Measurements from ENCODE around the gene DCHS1. TPM values are rescaled to one million over a fixed set of nuclear protein-coding genes. Genes with fewer than 3 reads are reported as not detected.
A peak's percentile ranks its signal among the peaks of the same experiment; 100 is the strongest.
"Not testable (repeated sequence)": the region's sequence is repeated elsewhere in the genome, so short reads cannot be mapped to it uniquely, and the experiment has no call there.

DCHS1 gene
- total and polyA plus RNA-seq, 10 donors: 1.9 to 58.8 (median 36.3) TPM

DNA sequence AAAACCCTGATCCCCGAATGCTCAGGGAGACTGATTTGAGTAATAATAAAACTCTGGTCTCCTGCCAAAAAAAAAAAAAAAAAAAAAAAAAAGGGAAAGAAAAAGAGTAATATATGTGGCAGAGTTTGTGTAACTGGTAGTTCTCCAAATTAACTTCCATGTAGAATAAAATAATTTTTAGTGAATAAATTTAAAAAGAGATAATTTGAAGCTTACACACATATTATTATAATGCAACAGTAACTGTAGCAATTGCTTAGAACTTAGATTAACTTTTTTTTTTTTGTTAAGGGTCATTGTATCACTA lies 38.6 kb upstream of the DCHS1 start:
- Histone ChIP-seq H3K27ac (peak overlapping the region; percentile 55 to 88 (median 82)), H3K27me3 (replicated peaks in 1 of 7) (no peaks in the 10 kb centered on the region), H3K4me1 (peaks cover 10 to 45% (median 28%) of the 10 kb centered on the region in 6 donors), H3K4me3 (no peak overlapping the region), H3K36me3 (peaks cover 0 to 6% (median 0%) of the 10 kb centered on the region in 6 donors), H3K9me3 (no peaks in the 10 kb centered on the region)
- 13 to 44% (median 19%) methylated on average over 1 of the region's 1 CpG for WGBS, 5 donors
- TF ChIP-seq, protein P1, sequence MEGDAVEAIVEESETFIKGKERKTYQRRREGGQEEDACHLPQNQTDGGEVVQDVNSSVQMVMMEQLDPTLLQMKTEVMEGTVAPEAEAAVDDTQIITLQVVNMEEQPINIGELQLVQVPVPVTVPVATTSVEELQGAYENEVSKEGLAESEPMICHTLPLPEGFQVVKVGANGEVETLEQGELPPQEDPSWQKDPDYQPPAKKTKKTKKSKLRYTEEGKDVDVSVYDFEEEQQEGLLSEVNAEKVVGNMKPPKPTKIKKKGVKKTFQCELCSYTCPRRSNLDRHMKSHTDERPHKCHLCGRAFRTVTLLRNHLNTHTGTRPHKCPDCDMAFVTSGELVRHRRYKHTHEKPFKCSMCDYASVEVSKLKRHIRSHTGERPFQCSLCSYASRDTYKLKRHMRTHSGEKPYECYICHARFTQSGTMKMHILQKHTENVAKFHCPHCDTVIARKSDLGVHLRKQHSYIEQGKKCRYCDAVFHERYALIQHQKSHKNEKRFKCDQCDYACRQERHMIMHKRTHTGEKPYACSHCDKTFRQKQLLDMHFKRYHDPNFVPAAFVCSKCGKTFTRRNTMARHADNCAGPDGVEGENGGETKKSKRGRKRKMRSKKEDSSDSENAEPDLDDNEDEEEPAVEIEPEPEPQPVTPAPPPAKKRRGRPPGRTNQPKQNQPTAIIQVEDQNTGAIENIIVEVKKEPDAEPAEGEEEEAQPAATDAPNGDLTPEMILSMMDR (IDR thresholded peaks at IDR 0.05 in 8 of 11, conservative IDR thresholded peaks at IDR 0.05 in 3 of 11): no peak
- TF ChIP-seq POLR2A (IDR thresholded peaks at IDR 0.05): no peak
- no peak for TF ChIP-seq POLR2AphosphoS5 (IDR thresholded peaks at IDR 0.05)
- intact Hi-C loops (cut with DNase I; ENCODE audit: low total_unique reads): no loop called here
- no peak for DNase-seq

DNA sequence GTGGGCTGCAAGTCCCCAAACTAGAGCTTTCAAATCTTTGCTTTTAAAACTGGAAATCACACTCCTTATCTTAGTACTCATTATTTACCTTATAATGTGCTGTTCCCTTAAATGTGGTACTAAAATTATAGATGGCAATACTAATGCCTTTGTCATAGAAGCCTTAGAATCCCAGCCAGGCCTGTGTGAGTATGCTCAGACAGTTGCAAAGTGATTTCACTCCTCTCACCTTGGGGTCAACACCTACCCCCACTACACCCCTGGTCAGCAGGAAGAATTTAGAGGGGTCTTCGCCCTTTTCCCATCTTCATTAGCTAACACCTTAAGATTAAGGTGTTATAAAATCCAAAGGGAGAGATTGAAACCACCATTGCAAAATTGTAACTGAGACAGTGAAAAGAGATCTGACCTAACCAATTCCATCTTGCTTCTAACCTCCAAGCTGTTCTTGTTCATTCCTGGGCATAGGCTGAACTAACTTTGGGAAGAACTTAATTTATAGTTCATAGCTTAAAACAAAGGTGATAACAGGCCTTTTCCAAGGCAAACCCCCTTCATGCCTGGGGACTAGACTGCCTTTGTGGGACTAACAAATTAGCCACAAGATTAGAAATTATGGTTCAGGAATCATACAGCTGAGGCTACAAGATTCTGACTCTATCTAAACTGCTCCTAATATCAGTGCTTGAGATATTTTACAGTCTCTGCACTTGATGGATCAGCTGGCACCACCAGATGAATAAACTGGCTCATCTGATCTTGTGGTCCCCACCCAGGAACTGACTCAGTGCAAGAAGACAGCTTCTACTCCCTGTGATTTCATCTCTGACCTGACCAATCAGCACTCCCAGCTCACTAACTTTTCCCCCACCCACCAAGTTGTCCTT lies 38.0 kb upstream of the DCHS1 start:
- intact Hi-C loops (cut with DNase I; ENCODE audit: low total_unique reads): no loop called here
- Histone ChIP-seq H3K4me1 (peaks cover 10 to 45% (median 28%) of the 10 kb centered on the region in 6 donors), H3K36me3 (peaks cover 0 to under 1% (median 0%) of the 10 kb centered on the region in 6 donors), H3K9me3 (no peaks in the 10 kb centered on the region), H3K27ac (peak overlapping the region; percentile 23 to 88 (median 82)), H3K4me3 (no peak overlapping the region), H3K27me3 (replicated peaks in 1 of 7) (no peaks in the 10 kb centered on the region)
- peak in 1 of 3 donors; percentile 6 for TF ChIP-seq POLR2AphosphoS5 (IDR thresholded peaks at IDR 0.05)
- TF ChIP-seq, protein P1 (IDR thresholded peaks at IDR 0.05 in 8 of 11, conservative IDR thresholded peaks at IDR 0.05 in 3 of 11): no peak
- 81 to 90% (median 86%) methylated on average over 1 of the region's 1 CpG for WGBS, 5 donors
- no peak for DNase-seq

DNA sequence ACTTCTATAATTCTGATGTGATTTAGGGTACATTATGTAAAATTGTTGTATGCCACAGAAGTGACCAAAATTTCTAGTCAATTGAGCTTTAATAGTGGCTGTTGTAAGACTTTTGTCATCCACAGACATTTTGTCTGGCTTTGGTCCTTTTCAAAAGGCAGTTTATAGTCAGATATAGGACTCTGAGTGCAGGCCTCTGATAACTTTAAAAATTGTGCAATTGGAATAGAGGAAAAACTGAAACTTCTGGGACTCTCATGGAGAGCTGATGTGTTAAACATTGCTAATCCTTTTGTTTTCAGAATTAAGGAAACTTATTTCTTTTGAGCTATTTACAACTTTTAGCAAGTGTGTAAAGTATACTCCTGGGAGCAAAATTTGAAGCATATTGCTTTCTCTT lies 36.5 kb upstream of the DCHS1 start:
- Histone ChIP-seq H3K4me3 (no peak overlapping the region), H3K36me3 (no peaks in the 10 kb centered on the region), H3K9me3 (no peaks in the 10 kb centered on the region), H3K27me3 (replicated peaks in 1 of 7) (no peaks in the 10 kb centered on the region), H3K27ac (peak overlapping the region; percentile 1 to 88 (median 79)), H3K4me1 (peaks cover 10 to 45% (median 28%) of the 10 kb centered on the region in 6 donors)
- TF ChIP-seq, protein P1 (IDR thresholded peaks at IDR 0.05 in 8 of 11, conservative IDR thresholded peaks at IDR 0.05 in 3 of 11): no peak
- TF ChIP-seq POLR2AphosphoS5 (IDR thresholded peaks at IDR 0.05) (no peak), POLR2A (IDR thresholded peaks at IDR 0.05) (no peak)
- DNase-seq: no peak
- intact Hi-C loops (cut with DNase I; ENCODE audit: low total_unique reads): no loop called here

DNA sequence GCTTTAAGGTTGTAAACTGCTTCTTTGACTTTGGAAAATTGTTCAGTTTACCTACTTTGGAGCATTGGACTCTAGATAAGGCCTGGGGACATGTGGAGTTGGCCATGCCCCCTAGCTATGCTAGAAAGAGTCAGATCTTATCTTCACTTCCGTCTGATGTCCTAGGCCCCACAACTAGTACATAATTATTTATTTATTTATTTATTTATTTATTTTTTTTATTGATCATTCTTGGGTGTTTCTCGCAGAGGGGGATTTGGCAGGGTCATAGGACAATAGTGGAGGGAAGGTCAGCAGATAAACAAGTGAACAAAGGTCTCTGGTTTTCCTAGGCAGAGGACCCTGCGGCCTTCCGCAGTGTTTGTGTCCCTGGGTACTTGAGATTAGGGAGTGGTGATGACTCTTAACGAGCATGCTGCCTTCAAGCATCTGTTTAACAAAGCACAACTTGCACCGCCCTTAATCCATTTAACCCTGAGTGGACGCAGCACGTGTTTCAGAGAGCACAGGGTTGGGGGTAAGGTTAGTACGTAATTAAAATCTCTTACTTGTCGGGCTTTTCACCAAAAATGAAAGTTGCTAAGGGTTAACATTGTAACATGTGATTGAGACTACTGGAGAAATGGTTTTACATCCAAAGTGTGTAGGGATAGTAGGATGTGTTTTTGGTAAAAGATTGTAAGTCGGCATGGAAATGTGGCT lies 35.0 kb upstream of the DCHS1 start:
- H3K4me1 ChIP-seq: peaks cover 10 to 32% (median 20%) of the 10 kb centered on the region in 6 donors
- peak in 1 of 3 donors; percentile 62 for TF ChIP-seq POLR2AphosphoS5 (IDR thresholded peaks at IDR 0.05)
- H3K36me3 ChIP-seq; H3K9me3 ChIP-seq; H3K27me3 ChIP-seq (replicated peaks in 1 of 7); DNase-seq; intact Hi-C loops (cut with DNase I; ENCODE audit: low total_unique reads): not testable (repeated sequence)
- WGBS, 5 donors: 63 to 72% (median 64%) methylated on average over 7 to 11 of the region's 11 CpGs
- H3K27ac ChIP-seq: peak overlapping the region in 7 of 8 donors; percentile 66 to 88 (median 80)
- peak overlapping the region in 1 of 8 donors; percentile 30 for H3K4me3 ChIP-seq

All from spleen (tissue), 11 donors.